ENCODE measurements around the gene CAPN9. TPM values are rescaled to one million over a fixed set of nuclear protein-coding genes. Genes with fewer than 3 reads are reported as not detected.

Gene CAPN9
- total RNA-seq, 1 donor from 2014 or later, result 8.7 TPM

DNA sequence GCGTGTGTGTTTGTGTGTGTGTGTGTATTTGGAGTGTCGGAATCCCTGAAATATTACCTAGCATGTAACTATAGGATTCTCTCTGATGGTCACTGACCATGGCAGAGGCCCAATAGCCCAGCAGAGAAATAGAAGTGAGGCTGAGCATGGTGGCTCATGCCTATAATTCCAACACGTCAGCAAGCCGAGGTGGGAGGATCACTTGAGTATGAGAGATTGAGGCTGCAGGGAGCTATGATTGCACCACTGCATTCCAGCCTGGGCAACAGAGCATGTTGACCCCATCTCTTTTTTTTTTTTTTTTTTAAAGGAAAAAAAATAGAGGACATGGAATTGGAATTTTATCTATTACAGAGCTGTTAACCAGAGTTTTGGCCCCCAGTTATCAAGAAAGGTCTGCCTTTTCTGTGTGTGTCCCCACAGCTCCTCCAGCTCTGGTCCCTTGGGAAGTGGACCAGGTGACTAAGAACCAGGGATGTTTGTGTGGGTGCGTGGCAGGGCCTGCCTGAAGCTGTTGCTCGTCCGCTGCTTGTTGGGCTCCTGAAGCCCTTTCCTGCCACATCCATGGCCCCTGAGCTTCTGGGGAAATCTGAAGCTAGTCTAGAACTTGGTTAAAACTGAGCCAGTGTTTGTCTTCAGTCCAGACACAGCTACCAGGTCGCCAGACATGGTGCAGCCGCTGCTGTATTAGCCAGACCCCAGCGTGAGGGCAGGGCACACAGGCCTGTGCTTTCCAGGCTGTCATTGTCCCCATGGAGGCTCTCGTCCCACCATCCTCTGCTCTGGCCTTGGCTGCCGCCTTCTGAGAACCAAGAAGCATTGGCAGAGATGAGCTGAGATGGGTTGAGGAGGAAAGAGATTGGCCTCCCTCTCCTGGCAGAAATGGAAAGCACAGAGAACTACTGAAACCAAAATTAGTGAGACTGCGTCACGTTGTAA, 25.5 kb downstream of the CAPN9 start:
- Mint-ChIP-seq H3K9me3 (ENCODE audit: low read depth) (no peaks in the 10 kb centered on the region), H3K4me3 (ENCODE audit: low read depth) (no peak overlapping the region), H3K4me1 (ENCODE audit: low read depth) (peaks cover 6% of the 10 kb centered on the region), H3K27me3 (no peaks in the 10 kb centered on the region), H3K27ac (peak overlapping the region; percentile 87), H3K36me3 (ENCODE audit: insufficient read depth) (no peaks in the 10 kb centered on the region)
- DNase-seq (ENCODE audit: low spot score, unreplicated experiment), result no peak
- TF ChIP-seq, protein P1, sequence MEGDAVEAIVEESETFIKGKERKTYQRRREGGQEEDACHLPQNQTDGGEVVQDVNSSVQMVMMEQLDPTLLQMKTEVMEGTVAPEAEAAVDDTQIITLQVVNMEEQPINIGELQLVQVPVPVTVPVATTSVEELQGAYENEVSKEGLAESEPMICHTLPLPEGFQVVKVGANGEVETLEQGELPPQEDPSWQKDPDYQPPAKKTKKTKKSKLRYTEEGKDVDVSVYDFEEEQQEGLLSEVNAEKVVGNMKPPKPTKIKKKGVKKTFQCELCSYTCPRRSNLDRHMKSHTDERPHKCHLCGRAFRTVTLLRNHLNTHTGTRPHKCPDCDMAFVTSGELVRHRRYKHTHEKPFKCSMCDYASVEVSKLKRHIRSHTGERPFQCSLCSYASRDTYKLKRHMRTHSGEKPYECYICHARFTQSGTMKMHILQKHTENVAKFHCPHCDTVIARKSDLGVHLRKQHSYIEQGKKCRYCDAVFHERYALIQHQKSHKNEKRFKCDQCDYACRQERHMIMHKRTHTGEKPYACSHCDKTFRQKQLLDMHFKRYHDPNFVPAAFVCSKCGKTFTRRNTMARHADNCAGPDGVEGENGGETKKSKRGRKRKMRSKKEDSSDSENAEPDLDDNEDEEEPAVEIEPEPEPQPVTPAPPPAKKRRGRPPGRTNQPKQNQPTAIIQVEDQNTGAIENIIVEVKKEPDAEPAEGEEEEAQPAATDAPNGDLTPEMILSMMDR (IDR thresholded peaks at IDR 0.05; ENCODE audit: unreplicated experiment), result peak; percentile 48

DNA sequence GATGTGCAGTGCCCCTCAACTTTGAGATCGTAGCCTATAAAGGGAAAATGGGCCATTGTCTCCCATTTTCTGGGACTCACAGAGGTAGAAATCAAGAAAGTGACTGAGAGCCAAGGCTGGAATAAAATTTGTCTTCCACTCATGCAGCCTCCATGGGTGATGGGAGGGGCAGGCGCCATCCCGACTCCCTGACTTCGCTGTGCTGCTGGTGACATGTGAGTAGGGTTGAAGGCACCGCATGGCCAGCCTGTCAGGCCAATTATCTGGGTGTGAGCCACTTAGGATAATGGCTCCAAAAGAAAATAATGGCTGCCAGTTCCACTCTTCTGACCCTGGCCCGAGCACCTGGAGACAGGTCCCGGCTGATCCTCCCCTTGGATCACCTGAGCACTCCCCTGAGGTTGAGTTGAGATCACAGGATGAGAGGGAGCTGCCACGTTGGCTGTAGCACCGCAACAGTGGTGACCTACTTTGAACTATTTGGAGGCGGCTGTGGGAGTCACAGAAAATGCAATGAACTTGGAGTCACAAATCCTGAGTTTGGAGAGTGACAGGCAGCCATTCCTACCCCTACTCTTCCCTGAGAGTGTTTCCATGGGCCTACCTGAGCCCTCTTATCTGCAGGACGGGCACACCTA, 26.3 kb downstream of the CAPN9 start:
- no peak overlapping the region for H3K4me3 Mint-ChIP-seq (ENCODE audit: low read depth)
- peaks cover 4% of the 10 kb centered on the region for H3K4me1 Mint-ChIP-seq (ENCODE audit: low read depth)
- no peaks in the 10 kb centered on the region for H3K27me3 Mint-ChIP-seq
- DNase-seq (ENCODE audit: low spot score, unreplicated experiment), result no peak
- no peaks in the 10 kb centered on the region for H3K9me3 Mint-ChIP-seq (ENCODE audit: low read depth)
- H3K27ac Mint-ChIP-seq, result peak overlapping the region; percentile 87
- H3K36me3 Mint-ChIP-seq (ENCODE audit: insufficient read depth), result no peaks in the 10 kb centered on the region
- TF ChIP-seq, protein P1 (IDR thresholded peaks at IDR 0.05; ENCODE audit: unreplicated experiment), result no peak

DNA sequence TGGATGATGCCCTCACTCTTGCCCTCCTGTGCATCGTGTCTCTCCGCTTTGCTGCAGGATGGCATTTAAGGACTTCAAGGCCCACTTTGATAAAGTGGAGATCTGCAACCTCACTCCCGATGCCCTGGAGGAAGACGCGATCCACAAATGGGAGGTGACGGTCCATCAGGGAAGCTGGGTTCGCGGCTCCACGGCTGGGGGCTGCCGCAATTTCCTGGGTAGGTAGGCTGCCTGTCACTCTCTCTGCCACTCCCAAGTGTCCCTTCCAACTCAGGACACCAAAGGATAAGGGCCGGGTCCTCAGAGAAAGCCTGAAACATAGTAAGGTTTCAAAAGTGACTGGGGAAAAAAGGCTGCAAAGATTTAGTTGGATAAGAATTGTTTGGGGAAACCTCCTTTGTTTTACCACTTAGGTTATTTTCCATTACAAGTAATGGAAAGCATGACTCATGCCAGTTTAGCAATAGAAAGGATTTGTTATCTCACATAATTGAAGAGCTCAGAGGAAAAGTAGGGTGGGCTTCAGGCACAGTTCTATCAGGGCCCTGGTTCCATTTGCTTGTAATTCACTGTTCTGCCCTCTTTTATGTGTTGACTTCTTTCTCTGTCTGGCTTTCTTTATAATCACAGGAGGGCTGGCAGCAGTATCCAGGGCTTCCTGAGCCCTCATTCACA, 31.9 kb downstream of the CAPN9 start:
- no peaks in the 10 kb centered on the region for H3K27me3 Mint-ChIP-seq
- no peaks in the 10 kb centered on the region for H3K36me3 Mint-ChIP-seq (ENCODE audit: insufficient read depth)
- H3K4me1 Mint-ChIP-seq (ENCODE audit: low read depth), result peaks cover 7% of the 10 kb centered on the region
- no peak for DNase-seq (ENCODE audit: low spot score, unreplicated experiment)
- TF ChIP-seq, protein P1 (IDR thresholded peaks at IDR 0.05; ENCODE audit: unreplicated experiment), result no peak
- H3K9me3 Mint-ChIP-seq (ENCODE audit: low read depth), result peaks cover 3% of the 10 kb centered on the region
- H3K27ac Mint-ChIP-seq, result no peak overlapping the region
- no peak overlapping the region for H3K4me3 Mint-ChIP-seq (ENCODE audit: low read depth)

DNA sequence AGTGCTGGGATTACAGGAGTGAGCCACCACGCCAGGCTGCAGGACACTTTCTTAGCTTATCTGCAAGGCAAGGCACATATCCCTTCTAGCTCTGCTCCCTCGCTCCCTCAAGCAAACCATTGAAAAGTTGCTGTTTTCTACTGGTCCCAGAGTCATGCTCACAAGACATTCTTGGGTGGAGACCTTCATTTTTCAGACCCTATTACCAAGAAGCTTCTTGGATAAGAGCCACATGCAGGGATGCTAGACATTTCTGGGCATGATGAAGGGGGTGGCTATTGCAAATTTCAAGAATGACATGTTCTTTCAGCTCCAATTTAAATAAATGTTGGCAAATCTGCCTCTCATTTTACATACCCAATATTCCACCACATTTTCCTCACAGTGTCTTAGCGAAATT, 33.9 kb downstream of the CAPN9 start:
- Mint-ChIP-seq H3K27me3 (no peaks in the 10 kb centered on the region), H3K27ac (no peak overlapping the region), H3K36me3 (ENCODE audit: insufficient read depth) (no peaks in the 10 kb centered on the region), H3K9me3 (ENCODE audit: low read depth) (peaks cover 10% of the 10 kb centered on the region), H3K4me1 (ENCODE audit: low read depth) (peaks cover 18% of the 10 kb centered on the region), H3K4me3 (ENCODE audit: low read depth) (no peak overlapping the region)
- DNase-seq (ENCODE audit: low spot score, unreplicated experiment), result no peak
- TF ChIP-seq, protein P1 (IDR thresholded peaks at IDR 0.05; ENCODE audit: unreplicated experiment), result no peak

DNA sequence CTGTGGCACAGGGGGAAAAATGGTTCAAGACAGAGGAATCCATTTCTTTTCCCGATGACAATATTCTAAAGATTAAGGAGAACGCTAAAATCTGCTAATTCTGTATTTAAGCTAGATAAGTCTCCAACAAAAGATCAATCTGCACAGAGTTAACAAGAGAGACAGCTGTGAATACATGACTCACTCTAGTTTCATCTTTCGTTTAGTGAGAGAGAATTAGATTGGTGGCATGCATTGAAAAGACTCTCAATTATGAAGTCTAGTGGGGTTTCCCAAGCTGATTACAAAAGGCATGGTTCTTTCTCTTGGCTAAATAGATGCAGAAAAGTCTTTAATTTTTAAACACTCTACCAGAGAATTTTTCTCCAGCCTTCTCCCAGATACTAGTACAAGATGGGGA, 34.4 kb downstream of the CAPN9 start:
- no peak for DNase-seq (ENCODE audit: low spot score, unreplicated experiment)
- no peaks in the 10 kb centered on the region for H3K27me3 Mint-ChIP-seq
- peaks cover 10% of the 10 kb centered on the region for H3K9me3 Mint-ChIP-seq (ENCODE audit: low read depth)
- TF ChIP-seq, protein P1 (IDR thresholded peaks at IDR 0.05; ENCODE audit: unreplicated experiment), result no peak
- H3K4me3 Mint-ChIP-seq (ENCODE audit: low read depth), result no peak overlapping the region
- no peaks in the 10 kb centered on the region for H3K36me3 Mint-ChIP-seq (ENCODE audit: insufficient read depth)
- H3K27ac Mint-ChIP-seq, result no peak overlapping the region
- peaks cover 23% of the 10 kb centered on the region for H3K4me1 Mint-ChIP-seq (ENCODE audit: low read depth)
